Loucy (cell line): ENCODE measurements around the gene IL16.

ENCODE experiments used
- CTCF ChIP-seq: fragments of 200-600 bp; sonication (generic); conservative IDR thresholded peaks from 2 replicates; pipeline ENCODE4 v1.5.1; 2014; ENCODE audit warnings: mild to moderate bottlenecking, antibody characterized with exemption, low read length
- EZH2phosphoT487 ChIP-seq: fragments of 200-600 bp; IDR thresholded peaks from 2 replicates; pipeline ENCODE4 v1.6.1; 2018; ENCODE audit warnings: antibody characterized with exemption, mild to moderate bottlenecking, moderate library complexity, borderline replicate concordance

GRCh38 chr15:81289910-81290309 lies 93.2 kb downstream of the IL16 start:
- TF ChIP-seq EZH2phosphoT487 (no peak), CTCF (no peak)
